ENCODE data around the gene SMPD2.

The SMPD2 gene

GRCh38 chr6:109480993-109481480, 40.5 kb downstream of the SMPD2 start:
- Histone ChIP-seq H3K9ac (ENCODE audit: low read length) (no peak overlapping the region), H3K36me3 (ENCODE audit: control insufficient read depth, low read depth, low read length) (peaks cover 29% of the 10 kb centered on the region), H3K4me1 (ENCODE audit: control insufficient read depth, low read depth, low read length) (peaks cover 31% of the 10 kb centered on the region), H3K27me3 (ENCODE audit: control insufficient read depth, insufficient read depth, low read length) (peaks cover 13% of the 10 kb centered on the region), H3K27ac (ENCODE audit: low read length) (no peak overlapping the region), H3K9me3 (ENCODE audit: control insufficient read depth, low read depth, low read length) (no peaks in the 10 kb centered on the region), H3K4me3 (ENCODE audit: low read length) (peak overlapping the region; percentile 19)

GRCh38 chr6:109482905-109483734, 42.6 kb downstream of the SMPD2 start, which contains the start of gene ZBTB24:
Gene ZBTB24 (minus strand): TSS chr6:109483219. CDS start chr6:109482026, 1,193 bp downstream.
- H3K27ac ChIP-seq (ENCODE audit: low read length) = no peak within 1 kb of the TSS
- H3K4me3 ChIP-seq (ENCODE audit: low read length) = peak within 1 kb of the TSS; percentile 86
- H3K4me1 ChIP-seq (ENCODE audit: control insufficient read depth, low read depth, low read length) = peaks cover 31% of the 10 kb centered on the region

GRCh38 chr6:109483735-109484057, 43.2 kb downstream of the SMPD2 start:
- H3K27ac ChIP-seq (ENCODE audit: low read length) = no peak overlapping the region
- peaks cover 13% of the 10 kb centered on the region for H3K27me3 ChIP-seq (ENCODE audit: control insufficient read depth, insufficient read depth, low read length)
- H3K4me1 ChIP-seq (ENCODE audit: control insufficient read depth, low read depth, low read length) = peaks cover 28% of the 10 kb centered on the region
- peak overlapping the region; percentile 58 for H3K4me3 ChIP-seq (ENCODE audit: low read length)
- H3K9me3 ChIP-seq (ENCODE audit: control insufficient read depth, low read depth, low read length) = no peaks in the 10 kb centered on the region
- no peak overlapping the region for H3K9ac ChIP-seq (ENCODE audit: low read length)
- peaks cover 22% of the 10 kb centered on the region for H3K36me3 ChIP-seq (ENCODE audit: control insufficient read depth, low read depth, low read length)

More at GRCh38 chr6:109482905-109483734, 42.6 kb downstream of the SMPD2 start, which contains the start of gene ZBTB24:
- no peaks in the 10 kb centered on the region for H3K9me3 ChIP-seq (ENCODE audit: control insufficient read depth, low read depth, low read length)
- H3K9ac ChIP-seq (ENCODE audit: low read length) = peak within 1 kb of the TSS; percentile 81
- H3K36me3 ChIP-seq (ENCODE audit: control insufficient read depth, low read depth, low read length) = peaks cover 22% of the 10 kb centered on the region
- H3K27me3 ChIP-seq (ENCODE audit: control insufficient read depth, insufficient read depth, low read length) = peaks cover 13% of the 10 kb centered on the region

GRCh38 chr6:109484122-109484521, 43.6 kb downstream of the SMPD2 start:
- Histone ChIP-seq H3K4me3 (ENCODE audit: low read length) (peak overlapping the region; percentile 58), H3K4me1 (ENCODE audit: control insufficient read depth, low read depth, low read length) (peaks cover 24% of the 10 kb centered on the region), H3K36me3 (ENCODE audit: control insufficient read depth, low read depth, low read length) (peaks cover 21% of the 10 kb centered on the region), H3K27me3 (ENCODE audit: control insufficient read depth, insufficient read depth, low read length) (peaks cover 13% of the 10 kb centered on the region), H3K9ac (ENCODE audit: low read length) (no peak overlapping the region), H3K9me3 (ENCODE audit: control insufficient read depth, low read depth, low read length) (no peaks in the 10 kb centered on the region), H3K27ac (ENCODE audit: low read length) (no peak overlapping the region)

- Histone ChIP-seq H3K4me3 (ENCODE audit: low read length) (no peak overlapping the region), H3K4me1 (ENCODE audit: control insufficient read depth, low read depth, low read length) (peaks cover 21% of the 10 kb centered on the region), H3K27ac (ENCODE audit: low read length) (no peak overlapping the region), H3K9ac (ENCODE audit: low read length) (no peak overlapping the region), H3K27me3 (ENCODE audit: control insufficient read depth, insufficient read depth, low read length) (peaks cover 13% of the 10 kb centered on the region), H3K9me3 (ENCODE audit: control insufficient read depth, low read depth, low read length) (no peaks in the 10 kb centered on the region), H3K36me3 (ENCODE audit: control insufficient read depth, low read depth, low read length) (peaks cover 14% of the 10 kb centered on the region)
Measured at GRCh38 chr6:109485266-109485935, 44.9 kb downstream of the SMPD2 start.

- Histone ChIP-seq H3K4me1 (ENCODE audit: control insufficient read depth, low read depth, low read length) (peaks cover 21% of the 10 kb centered on the region), H3K9ac (ENCODE audit: low read length) (no peak overlapping the region)
Measured at GRCh38 chr6:109486068-109486467, 45.5 kb downstream of the SMPD2 start.

GRCh38 chr6:109488001-109488400, 47.5 kb downstream of the SMPD2 start:
- Histone ChIP-seq H3K9me3 (ENCODE audit: control insufficient read depth, low read depth, low read length) (no peaks in the 10 kb centered on the region), H3K4me1 (ENCODE audit: control insufficient read depth, low read depth, low read length) (peaks cover 27% of the 10 kb centered on the region), H3K27ac (ENCODE audit: low read length) (no peak overlapping the region), H3K9ac (ENCODE audit: low read length) (no peak overlapping the region), H3K27me3 (ENCODE audit: control insufficient read depth, insufficient read depth, low read length) (peaks cover 13% of the 10 kb centered on the region), H3K36me3 (ENCODE audit: control insufficient read depth, low read depth, low read length) (no peaks in the 10 kb centered on the region), H3K4me3 (ENCODE audit: low read length) (no peak overlapping the region)

More at GRCh38 chr6:109486068-109486467, 45.5 kb downstream of the SMPD2 start:
- peaks cover 8% of the 10 kb centered on the region for H3K36me3 ChIP-seq (ENCODE audit: control insufficient read depth, low read depth, low read length)
- no peak overlapping the region for H3K4me3 ChIP-seq (ENCODE audit: low read length)
- no peaks in the 10 kb centered on the region for H3K9me3 ChIP-seq (ENCODE audit: control insufficient read depth, low read depth, low read length)
- peaks cover 13% of the 10 kb centered on the region for H3K27me3 ChIP-seq (ENCODE audit: control insufficient read depth, insufficient read depth, low read length)
- H3K27ac ChIP-seq (ENCODE audit: low read length) = no peak overlapping the region

- H3K4me3 ChIP-seq (ENCODE audit: low read length) = no peak overlapping the region
- no peak overlapping the region for H3K27ac ChIP-seq (ENCODE audit: low read length)
- H3K36me3 ChIP-seq (ENCODE audit: control insufficient read depth, low read depth, low read length) = no peaks in the 10 kb centered on the region
- no peaks in the 10 kb centered on the region for H3K27me3 ChIP-seq (ENCODE audit: control insufficient read depth, insufficient read depth, low read length)
- no peaks in the 10 kb centered on the region for H3K9me3 ChIP-seq (ENCODE audit: control insufficient read depth, low read depth, low read length)
- H3K4me1 ChIP-seq (ENCODE audit: control insufficient read depth, low read depth, low read length) = peaks cover 36% of the 10 kb centered on the region
- H3K9ac ChIP-seq (ENCODE audit: low read length) = no peak overlapping the region
Measured at GRCh38 chr6:109490713-109491112, 50.2 kb downstream of the SMPD2 start.

GRCh38 chr6:109491207-109491938, 50.8 kb downstream of the SMPD2 start:
- Histone ChIP-seq H3K4me1 (ENCODE audit: control insufficient read depth, low read depth, low read length) (peaks cover 36% of the 10 kb centered on the region), H3K36me3 (ENCODE audit: control insufficient read depth, low read depth, low read length) (no peaks in the 10 kb centered on the region), H3K27me3 (ENCODE audit: control insufficient read depth, insufficient read depth, low read length) (no peaks in the 10 kb centered on the region), H3K4me3 (ENCODE audit: low read length) (no peak overlapping the region), H3K9ac (ENCODE audit: low read length) (no peak overlapping the region), H3K27ac (ENCODE audit: low read length) (no peak overlapping the region), H3K9me3 (ENCODE audit: control insufficient read depth, low read depth, low read length) (no peaks in the 10 kb centered on the region)
